ENCODE results near the gene SLC22A7. TPM values are rescaled to one million over a fixed set of nuclear protein-coding genes. Genes with fewer than 3 reads are reported as not detected.

SLC22A7 gene
- total RNA-seq, 1 experiment from 2014 or later = not detected

GRCh38 chr6:43347021-43347420, 49.0 kb downstream of the SLC22A7 start:
- Histone ChIP-seq H2AK5ac (ENCODE audit: insufficient read length, low read length) (no peak overlapping the region), H3K79me2 (ENCODE audit: insufficient read depth, low read length) (no peaks in the 10 kb centered on the region), H4K20me1 (ENCODE audit: control insufficient read depth, insufficient read depth, insufficient read length) (no peaks in the 10 kb centered on the region), H3K27ac (ENCODE audit: insufficient read length, low read depth, low read length) (no peak overlapping the region), H3K23ac (ENCODE audit: insufficient read length, low read depth, low read length) (no peak overlapping the region), H2BK120ac (ENCODE audit: low read depth, low read length, poor library complexity, severe bottlenecking) (no peak overlapping the region), H2BK12ac (ENCODE audit: insufficient read length, low read depth, low read length) (no peak overlapping the region), H3K4me2 (ENCODE audit: insufficient read depth, insufficient read length, low read length) (no peak overlapping the region), H2BK5ac (ENCODE audit: insufficient read length, low read length) (no peak overlapping the region), H3K23me2 (ENCODE audit: insufficient read length, low read depth, low read length, poor library complexity, severe bottlenecking) (no peaks in the 10 kb centered on the region), H3K4me1 (ENCODE audit: insufficient read depth, low read length) (no peaks in the 10 kb centered on the region), H3K14ac (ENCODE audit: insufficient read depth, low read length) (no peak overlapping the region), H3K79me1 (ENCODE audit: insufficient read depth, low read depth, low read length, poor library complexity, severe bottlenecking) (no peaks in the 10 kb centered on the region), H2BK15ac (ENCODE audit: low read depth, low read length) (no peak overlapping the region), H3K18ac (ENCODE audit: insufficient read length, low read depth, low read length) (no peak overlapping the region), H3K56ac (ENCODE audit: insufficient read length, low read depth, low read length) (no peak overlapping the region), H3K4ac (ENCODE audit: low read depth, low read length) (no peak overlapping the region), H4K91ac (ENCODE audit: insufficient read length, low read depth, low read length) (no peak overlapping the region), H4K5ac (ENCODE audit: insufficient read length, low read depth, low read length) (no peak overlapping the region), H3T11ph (ENCODE audit: low read length) (no peak overlapping the region), H3K27me3 (ENCODE audit: insufficient read depth, low read length) (no peaks in the 10 kb centered on the region), H4K8ac (replicated peaks; ENCODE audit: insufficient read length, low read depth, low read length) (no peak overlapping the region), H2BK20ac (ENCODE audit: low read depth, low read length, poor library complexity, severe bottlenecking) (no peak overlapping the region), H2AFZ (ENCODE audit: low read length) (no peak overlapping the region), H3K9me3 (ENCODE audit: control insufficient read depth, low read depth, low read length) (no peaks in the 10 kb centered on the region), H3K9ac (ENCODE audit: extremely low read depth, insufficient read length, low read length) (no peak overlapping the region)
- Mint-ChIP-seq H3K9me3 (no peaks in the 10 kb centered on the region), H3K27me3 (ENCODE audit: low read depth) (no peaks in the 10 kb centered on the region), H3K4me1 (no peaks in the 10 kb centered on the region), H3K36me3 (ENCODE audit: insufficient read depth in 1 of 3, low read depth in 3 of 3) (peaks cover 0 to 33% (median 12%) of the 10 kb centered on the region in 3 experiments; a peak in 5 of 7 replicates), H3K4me3 (no peak overlapping the region), H3K27ac (no peak overlapping the region)
- 100% methylated on average over 2 of the region's 3 CpGs for WGBS (ENCODE audit: extremely low coverage, insufficient read length, low lambda C conversion rate)
- DNase-seq = no peak
- TF ChIP-seq CTCF (conservative IDR thresholded peaks at IDR 0.05) = no peak

Measured in H9 (cell line).